ENCODE results near the gene CHN2.

CHN2 gene

DNA sequence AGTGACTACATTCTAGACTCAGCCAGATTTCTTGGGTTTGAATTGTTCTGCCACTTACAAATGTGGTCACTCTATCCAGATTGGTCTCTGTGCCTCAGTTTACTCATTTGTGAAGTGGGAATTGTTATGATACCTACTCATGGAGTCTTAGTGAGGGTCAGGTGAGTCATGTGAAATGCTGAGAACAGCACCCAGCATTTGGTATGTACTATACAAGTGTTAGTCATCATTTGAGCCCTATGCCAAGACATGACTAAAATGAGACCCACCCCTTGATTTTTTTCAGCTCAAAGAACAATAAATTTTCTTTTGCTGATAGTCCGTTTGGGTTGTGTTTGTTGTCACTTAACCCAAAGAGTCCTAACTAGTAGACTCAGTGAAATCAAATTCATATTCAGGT is 92.8 kb downstream of the CHN2 start:
- no peak for FAIRE-seq

GRCh38 chr7:29288181-29289091 is 93.9 kb downstream of the CHN2 start:
- no peak for FAIRE-seq

GRCh38 chr7:29289156-29290021 is 94.8 kb downstream of the CHN2 start:
- no peak for FAIRE-seq

GRCh38 chr7:29290829-29291228 is 96.3 kb downstream of the CHN2 start:
- no peak for FAIRE-seq

- FAIRE-seq: no peak
Observed at GRCh38 chr7:29291723-29292618, 97.4 kb downstream of the CHN2 start.

GRCh38 chr7:29292886-29293658 is 98.5 kb downstream of the CHN2 start:
- no peak for FAIRE-seq

- no peak for FAIRE-seq
Observed at GRCh38 chr7:29296421-29296820, 101.8 kb downstream of the CHN2 start.

DNA sequence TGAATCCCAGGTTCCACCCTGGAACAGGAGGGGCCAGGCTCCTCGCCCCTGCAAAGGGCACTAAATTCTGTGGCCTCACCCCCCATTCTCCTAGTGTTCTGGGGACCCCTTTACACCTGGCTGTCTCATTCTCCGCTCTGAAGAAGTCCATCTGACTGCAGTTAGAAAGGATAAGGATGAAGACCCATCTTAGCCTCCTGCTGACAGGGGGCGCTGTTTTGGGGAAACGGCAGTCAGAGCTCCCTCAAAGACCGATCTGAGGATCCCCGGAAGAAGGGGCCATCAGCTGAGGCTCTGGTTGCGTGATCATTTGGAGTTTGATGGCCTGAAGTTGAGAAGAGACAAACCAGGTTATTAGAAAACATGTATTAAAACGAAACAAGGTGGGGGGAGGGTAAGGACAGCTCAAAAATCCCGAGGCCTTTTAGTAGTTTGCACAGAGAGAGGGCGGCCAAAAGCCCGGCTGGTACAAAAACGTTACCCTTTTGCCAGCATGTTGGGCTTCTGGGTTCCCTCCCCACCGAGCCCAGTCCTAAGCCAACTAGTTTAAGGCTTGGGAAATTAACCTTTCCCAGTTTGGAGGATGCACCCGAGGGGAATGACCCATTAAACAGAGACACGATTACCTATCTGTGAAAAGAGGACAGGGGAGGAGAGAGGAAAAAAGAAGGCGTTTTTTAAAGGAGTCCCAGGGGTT is 102.8 kb downstream of the CHN2 start:
- FAIRE-seq: no peak

- no peak for FAIRE-seq
Observed at GRCh38 chr7:29299086-29299485, 104.5 kb downstream of the CHN2 start.

DNA sequence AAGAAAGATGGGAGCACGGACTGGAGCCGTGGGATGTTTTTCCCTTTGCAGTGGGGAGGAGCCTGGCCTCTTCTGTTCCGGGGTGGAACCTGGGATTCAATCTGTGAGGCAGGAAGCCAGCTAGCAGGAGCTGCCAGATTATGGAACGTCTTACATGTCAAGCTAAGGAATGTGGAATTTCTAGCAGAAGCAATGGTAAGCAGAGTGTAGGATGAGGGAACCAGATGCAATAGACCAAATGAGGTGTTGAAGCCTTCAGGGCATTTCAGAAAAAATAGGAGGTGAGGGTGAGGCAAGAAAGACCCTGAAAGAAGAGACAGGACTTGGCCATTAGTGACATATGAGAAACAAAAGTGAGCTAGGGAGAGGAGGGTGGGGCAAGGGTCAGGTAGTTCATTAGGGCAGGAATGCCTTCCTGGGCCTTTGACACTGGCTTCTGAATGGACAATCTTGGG is 105.5 kb downstream of the CHN2 start:
- FAIRE-seq: no peak

DNA sequence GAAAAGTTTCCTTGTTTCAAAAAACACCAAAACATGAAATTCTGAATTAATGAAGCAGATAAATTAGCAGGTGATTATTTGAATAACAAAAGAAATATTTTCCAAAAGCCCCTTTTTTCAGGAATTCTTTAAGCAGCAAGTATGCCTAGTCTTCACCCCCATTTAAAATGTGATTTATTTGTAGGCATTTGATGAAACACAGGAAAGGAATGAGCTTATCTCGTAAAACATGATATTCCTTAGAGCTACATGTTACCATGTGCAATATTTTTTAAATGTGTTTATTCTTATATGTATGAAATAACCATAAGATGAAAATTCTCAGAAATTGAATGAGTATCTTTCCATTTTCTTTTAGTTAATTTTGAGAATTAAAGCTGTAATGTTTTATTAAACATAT is 106.1 kb downstream of the CHN2 start:
- no peak for FAIRE-seq

GRCh38 chr7:29302666-29303395 is 108.3 kb downstream of the CHN2 start:
- FAIRE-seq: no peak

DNA sequence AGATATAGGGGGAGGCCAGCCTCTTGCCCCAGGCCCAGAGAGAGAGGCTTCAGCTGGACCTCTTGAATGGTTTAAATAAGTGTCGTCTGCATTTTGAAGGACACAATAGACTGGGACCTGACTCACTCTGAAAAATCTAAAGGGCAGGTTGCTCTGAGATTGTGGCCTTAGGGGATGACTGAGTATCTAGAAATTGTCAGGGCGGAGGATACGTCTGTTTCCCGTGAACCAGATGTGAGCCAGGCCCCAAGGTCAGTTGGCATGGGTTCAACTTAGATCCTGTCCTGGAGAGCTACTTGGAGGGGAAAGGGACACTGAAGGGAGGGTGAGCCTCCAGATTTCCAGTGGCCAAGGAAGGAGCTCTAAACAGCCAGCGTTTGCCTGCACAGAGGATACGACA is 110.2 kb downstream of the CHN2 start:
- FAIRE-seq: no peak

- no peak for FAIRE-seq
Observed at GRCh38 chr7:29306319-29306991, 111.9 kb downstream of the CHN2 start.

- no peak for FAIRE-seq
Observed at GRCh38 chr7:29308424-29308823, 113.8 kb downstream of the CHN2 start.

GRCh38 chr7:29309041-29309854 is 114.7 kb downstream of the CHN2 start:
- FAIRE-seq: no peak

GRCh38 chr7:29310625-29311024 is 116.0 kb downstream of the CHN2 start:
- no peak for FAIRE-seq

DNA sequence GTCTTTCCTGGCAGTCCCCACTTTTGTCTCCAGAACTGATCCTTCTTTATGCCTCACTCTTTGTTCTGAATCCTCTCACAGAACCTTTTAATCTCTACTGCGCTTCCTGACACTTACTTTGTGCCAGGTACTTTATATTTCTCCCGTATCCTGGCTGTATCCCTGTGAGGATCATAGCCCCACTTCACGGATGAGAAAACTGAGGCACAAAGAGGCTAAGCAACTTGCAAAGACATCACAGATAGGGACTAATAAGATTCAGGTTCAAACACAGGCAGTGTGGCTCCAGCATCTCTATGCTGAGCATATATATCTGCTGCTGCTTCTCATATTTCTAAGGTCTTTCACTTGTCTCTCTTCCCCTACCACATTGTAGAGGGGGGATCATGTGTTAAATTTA is 116.7 kb downstream of the CHN2 start:
- no peak for FAIRE-seq

- FAIRE-seq: no peak
Observed at GRCh38 chr7:29314148-29314547, 119.6 kb downstream of the CHN2 start.
